Middle frontal gyrus (tissue), 1 donor: ENCODE measurements around the gene ANP32A.
"Not testable (repeated sequence)": the region's sequence is repeated elsewhere in the genome, so short reads cannot be mapped to it uniquely, and the experiment has no call there.

Source experiments
- DNase-seq: peaks from one replicate; pipeline ENCODE4 v3.0.0-alpha.2; 2015; ENCODE audit warnings: low spot score; ENCODE audit errors: extremely low spot score

The ANP32A gene

DNA sequence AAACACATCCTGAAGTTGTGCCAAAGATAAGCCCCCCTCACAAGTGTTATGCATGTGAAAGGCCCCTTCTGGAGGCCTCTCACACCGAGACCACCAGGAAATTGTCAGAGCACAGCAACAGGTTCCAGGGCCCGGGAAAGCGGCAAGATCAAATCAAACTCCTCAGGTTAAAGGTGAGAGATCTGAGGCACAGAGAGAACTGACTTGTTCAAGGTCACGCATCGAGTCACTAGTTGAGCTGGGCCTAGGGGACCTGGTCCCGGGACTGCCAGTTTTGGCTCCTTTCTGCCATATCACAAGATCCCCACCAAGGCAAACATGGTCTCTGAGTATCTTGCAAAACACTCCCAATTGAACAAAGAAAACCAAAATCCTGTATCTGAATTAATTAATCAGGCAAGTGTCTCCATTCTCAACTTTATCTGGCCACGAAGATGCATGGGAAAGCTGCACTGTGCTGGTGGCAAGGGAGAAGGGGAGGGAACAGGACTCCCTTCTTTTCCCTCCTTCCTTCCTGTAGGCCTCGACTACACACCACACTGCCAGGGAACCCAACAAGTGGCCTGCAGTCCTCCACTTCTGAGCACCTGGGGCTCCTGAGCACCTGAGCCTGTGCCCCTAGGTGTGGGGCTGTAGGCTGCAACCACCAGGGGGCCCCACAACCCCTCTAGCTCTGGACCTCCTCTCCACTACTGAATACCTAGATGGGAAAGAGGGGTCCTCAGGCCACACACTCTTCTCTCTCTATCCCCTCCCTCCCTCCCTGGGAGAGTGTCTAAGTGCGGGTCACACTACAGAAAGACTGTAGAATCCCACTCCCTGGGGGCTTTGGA lies 37.3 kb downstream of the ANP32A start:
- DNase-seq, result no peak

DNA sequence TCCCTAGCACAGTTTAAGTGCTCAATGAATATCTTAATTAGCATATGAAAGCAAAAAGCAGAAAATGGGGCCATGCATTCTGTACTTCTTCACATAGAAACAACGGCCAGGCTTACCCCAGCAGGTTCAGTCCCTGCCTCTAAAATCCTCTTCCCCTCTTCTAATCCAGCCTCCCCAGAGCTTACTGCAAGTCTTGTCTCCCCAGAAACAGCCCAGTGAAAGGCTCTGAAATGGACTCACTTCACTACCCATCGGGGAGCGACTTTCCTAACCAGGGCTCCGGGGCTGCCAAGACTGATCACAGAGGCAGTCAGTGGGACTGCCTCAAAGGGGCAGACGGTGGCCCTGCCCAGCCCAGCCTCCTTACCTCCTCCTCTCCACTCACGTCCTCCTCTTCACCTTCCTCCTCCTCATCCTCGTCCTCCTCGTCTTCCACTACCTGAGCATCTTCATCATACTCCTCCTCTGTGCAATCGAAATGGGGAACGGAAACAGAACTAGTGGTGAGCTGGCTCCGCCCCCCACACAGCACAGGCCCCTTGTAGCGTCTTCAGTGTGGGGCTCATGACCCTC lies 38.0 kb downstream of the ANP32A start:
- no peak for DNase-seq

DNA sequence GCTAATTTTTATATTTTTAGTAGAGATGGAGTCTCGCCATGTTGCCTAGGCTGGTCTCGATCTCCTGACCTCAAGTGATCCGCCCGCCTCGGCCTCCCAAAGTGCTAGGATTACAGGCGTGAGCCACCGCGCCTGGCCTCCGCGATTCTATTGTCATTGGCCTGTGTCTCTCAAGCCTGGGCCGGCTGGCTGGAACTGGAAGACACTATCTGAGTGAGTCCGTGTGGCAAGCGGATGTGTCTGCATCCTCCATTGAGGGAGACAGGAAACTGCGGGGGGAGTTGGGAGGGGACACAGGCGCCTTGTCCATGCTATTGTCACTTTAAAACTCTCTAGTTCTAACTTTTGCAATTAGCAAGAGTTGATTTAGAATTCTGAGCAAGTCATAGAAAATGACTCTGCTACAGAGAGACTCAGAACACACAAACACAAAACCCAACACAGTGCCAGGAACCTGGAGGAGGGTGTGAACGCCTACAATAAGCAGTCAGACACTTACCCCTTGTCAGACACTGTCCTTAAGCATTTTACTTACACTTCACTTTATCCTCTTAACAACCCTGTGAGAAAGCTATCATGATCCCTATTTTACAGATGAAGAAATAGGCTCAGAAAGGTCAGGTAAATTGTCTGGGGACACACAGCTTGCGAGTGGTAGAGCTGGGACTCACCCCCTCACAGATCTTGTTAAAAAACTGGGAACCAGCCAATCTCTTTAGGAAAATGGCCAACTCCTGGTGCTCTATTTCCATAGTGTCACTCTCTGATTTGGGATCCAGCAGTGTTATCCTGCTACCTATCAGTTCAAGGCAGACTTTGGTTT lies 38.7 kb downstream of the ANP32A start:
- DNase-seq, result no peak

DNA sequence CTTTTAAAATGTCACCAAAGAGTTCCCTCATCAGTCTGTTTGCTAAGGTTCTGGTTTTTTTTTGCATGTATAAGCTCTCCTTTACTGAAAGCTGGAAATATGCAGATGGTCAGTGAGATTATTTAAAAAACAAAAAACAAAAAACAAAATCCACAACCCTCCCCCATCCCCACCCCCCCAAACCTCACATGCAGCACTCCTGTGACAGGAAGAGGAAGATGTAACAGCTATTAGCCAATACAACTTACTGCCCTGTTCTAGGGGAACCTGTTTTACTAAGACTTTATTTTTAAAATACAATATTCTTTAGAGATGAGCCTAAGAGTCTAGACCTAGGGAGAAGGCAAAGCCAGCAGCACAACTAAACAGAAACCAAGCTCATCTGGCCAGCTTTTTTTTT lies 39.5 kb downstream of the ANP32A start:
- DNase-seq, result no peak

DNA sequence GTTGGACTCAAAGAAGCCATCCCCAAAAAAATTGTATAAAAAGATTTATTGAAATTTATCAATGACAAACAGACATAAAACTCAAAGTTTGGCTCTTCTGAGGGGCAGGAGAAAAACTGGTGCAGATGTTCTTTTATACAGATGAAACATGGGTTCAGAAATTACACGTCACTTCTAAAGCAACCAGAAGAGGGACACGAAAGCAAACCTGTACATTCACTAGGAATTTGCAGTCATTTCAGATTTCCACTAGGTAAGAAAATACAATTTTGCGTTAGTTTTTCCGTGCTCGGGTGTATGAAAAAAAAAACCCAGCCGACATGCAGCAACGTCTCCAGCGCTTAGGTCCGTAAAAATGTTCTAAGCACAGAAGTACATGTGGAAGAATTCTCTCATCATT lies 41.8 kb downstream of the ANP32A start:
- no peak for DNase-seq

DNA sequence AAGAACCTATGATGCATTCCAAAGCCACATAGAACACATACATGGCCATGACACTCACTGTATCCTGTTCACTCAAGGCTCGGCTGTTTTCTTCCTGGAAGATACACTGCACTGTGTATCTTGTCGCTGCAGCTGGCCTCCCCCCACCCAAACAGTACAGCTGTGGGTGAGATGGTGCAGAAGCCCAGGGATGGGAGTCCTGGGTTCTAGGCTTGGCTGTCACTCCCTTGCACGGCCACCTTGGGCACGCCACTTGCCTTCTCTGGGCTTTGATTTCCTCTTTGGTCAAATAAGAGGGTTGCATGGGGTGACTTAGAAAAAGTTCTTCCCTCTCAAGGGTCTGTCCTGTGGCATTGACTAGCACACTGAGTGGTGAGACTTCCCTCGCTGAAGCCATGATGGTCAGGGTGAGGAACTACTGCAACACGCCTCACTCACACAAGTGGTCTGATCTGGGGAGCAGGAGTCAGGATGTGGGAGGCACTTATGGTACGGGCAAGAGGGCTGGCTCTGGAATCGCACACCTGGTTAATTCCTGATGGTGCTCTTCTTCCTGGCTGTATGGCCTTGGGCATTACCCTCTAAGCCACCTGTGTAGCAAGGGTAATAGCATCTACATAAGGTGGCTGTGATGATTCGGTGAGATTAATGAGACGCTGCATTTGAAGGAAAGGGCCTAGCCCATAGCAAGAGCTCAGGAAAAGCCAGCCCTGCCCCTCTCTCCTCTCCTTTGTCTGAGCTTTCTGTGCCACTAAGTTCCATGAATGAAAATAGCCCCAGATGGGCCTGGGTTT lies 44.0 kb downstream of the ANP32A start:
- no peak for DNase-seq

DNA sequence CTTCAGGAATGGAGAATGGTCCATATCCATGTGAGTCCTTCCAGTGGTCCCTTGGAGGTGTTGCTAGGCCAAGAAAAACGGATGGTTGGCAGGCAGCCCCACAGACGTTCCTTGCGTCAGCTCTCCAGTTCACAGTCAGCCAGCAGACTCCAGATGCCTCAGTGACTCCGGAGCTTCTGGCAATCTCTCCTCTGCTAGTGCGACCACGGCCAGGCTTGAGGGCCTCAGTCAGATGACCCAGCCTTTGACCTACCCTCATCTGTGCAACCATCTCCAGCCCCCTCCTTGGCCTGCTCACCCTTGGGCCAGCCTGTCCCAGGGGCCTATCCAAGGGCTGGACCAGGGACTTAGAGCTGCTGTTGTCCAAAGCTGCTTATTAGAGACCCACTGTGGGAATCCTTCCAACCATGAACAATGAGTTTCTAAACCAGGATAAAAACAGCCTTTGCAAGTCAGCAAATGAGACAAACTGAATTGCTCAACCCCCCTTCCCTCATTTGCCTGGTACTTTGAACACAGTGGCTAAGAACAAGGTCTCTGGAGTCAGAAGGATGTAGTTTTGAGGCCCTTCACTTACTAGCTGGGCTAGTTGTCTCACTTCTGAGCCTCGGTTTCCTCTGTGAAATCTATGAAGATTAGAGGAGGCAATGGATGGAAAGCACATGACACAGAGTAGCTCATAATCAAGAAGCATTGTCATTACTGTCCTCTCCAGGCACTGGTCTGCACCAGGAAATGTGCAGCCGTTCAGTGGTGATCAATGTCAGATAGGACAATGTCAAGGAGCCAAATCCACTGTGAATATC lies 44.8 kb downstream of the ANP32A start:
- no peak for DNase-seq

DNA sequence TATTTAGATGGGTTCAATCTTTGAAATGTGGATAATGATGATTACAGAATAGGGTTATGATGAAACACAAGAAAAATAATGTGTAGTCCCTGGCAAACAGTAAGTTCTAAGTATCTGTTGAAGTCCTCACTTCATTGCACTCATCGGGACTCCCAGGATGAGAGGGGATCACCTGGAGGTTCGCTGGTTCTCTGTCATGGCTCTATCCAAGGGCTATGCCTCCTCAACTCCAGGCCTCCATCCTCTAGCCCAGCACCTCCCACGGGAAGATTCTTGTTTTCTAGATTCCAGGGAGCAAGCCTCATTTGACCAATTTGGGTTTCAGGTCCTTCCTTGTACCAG lies 45.5 kb downstream of the ANP32A start:
- DNase-seq, result no peak

DNA sequence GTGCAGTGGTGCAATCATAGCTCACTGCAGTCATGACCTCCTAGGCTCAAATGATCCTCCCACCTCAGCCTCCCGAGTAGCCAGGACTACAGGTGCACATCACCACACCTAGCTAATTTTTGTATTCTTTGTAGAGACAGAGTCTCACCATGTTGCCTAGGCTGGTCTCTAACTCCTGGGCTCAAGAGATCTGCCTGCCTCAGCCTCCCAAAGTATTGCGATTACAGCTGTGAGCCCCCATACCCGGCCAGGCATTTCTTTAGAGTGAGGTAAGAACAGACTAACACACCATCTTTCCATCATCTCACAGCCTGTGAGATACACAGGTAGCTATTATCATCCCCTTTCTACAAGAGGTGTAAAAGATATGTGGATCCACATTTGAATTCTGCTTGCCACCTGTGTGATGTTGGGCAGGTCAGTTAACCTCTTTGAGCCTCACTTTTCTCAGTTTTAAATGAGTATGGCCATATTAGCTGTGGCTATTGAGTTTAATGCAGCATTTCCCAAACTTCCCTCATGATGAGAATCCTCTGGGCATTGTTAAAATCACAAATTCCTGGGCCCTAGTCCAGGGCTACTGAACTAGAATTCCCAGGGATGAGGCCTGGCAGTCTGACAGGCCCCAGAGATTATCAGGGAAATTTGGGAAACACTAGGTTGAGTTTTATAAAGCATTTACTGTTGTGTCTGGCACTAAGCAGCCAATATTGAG lies 46.0 kb downstream of the ANP32A start:
- no peak for DNase-seq

DNA sequence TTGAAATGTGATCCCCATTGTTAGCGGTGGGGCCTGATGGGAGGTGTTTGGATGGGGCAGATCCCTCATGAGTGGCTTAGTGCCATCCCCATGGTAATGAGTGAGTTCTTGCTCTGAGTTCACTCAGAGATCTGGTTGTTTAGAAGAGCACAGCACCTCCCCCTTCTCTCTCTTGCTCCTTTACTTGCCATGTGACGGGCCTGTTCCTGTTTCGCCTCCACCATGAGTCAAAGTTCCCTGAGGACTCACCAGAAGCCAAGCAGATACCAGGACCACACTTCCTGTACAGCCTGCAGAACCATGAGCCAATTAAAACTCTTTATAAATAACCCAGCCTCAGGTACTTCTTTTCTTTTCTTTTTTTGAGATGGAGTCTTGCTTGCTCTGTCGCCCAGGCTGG lies 46.6 kb downstream of the ANP32A start:
- DNase-seq, result no peak

DNA sequence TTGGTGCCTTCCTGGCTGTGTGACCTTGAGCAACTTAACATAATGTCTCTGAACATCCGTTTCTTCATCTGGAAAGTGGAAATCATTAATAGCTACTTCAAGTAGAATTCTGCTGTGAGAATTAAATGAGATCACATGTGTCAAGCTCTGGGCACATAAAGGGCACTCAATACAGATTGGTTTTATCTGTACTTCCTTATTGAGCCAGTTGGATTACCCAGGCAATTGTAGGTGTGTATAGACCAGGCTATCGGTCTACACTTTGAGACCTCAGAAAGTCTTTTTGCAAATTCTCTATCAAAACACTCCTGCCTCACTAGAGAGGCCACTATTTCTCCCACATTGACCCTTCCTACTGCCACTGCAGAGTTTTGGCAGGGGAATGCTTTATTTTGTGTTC lies 47.7 kb downstream of the ANP32A start:
- no peak for DNase-seq

DNA sequence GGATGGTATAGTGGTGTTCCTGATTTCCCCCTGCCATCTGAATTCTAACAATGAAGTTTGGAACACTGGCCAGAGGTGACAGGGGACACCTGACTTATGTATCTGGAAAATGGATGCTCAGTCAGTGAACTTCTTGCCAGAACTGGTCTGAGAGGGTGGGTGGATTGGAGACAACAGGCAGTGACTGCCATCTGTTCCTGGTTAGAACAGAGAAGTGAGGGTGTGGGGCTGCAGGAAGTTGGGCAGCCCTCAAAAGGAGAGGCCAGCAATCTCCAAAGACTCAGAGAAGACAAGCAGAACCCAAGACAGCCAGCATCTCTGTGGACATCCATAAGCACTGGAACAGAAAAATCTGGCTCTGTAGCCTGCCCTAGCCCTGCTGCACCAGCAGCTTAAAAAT lies 50.5 kb downstream of the ANP32A start:
- DNase-seq, result no peak

DNA sequence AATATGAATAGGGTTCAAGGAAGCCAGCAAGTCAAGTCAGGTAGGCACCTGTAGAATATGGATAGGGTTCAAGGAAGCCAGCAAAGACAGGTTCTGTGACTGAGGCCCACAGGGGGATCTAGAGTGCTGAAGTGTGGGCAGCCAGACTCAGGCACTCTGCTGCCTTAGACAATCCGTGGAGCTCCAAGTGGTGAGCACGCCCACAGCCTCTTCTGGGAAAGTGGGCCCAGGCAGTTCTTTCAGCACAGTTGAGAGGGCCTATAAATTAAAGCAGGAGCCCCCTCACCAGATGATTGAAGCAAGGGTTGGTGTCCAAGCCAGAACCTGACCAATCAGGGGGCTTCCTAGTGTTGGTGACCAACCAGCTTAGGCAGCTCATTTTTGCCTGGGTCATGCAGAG lies 51.0 kb downstream of the ANP32A start:
- no peak for DNase-seq

DNA sequence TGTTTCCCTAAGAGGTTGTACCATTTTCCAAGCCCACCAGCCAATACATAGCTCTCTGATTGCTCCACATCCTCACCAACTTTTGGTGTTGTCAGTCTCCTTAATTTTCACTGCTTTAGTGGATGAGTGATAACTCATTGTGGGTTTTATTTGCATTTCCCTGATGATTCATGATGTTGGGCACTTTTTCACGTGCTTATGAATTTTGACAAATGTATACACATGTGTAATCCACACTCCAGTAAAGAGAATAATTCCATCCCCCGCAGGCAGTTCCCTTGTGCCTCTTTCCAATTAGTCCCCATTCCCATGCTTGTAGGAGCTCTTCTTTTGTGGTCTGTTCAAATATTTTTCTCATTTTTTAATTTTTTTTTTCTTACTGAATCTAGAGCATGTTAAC lies 52.4 kb downstream of the ANP32A start:
- no peak for DNase-seq

DNA sequence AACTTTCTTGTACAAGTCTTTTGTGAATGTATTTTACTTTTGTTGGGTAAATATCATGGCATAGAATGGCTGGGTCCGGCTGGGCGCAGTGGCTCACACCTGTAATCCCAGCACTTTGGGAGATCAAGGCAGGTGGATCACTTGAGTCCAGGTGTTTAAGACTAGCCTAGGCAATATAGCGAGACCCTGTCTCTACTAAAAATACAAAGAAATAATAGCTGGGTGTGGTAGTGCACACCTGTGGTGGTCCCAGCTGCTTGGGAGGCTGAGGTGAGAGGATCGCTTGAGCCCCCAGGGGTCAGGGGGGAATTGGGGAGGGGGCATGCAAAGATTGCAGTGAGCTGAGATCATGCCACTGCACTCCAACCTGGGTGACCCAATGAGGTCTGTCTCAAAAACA lies 52.9 kb downstream of the ANP32A start:
- DNase-seq, result no peak

DNA sequence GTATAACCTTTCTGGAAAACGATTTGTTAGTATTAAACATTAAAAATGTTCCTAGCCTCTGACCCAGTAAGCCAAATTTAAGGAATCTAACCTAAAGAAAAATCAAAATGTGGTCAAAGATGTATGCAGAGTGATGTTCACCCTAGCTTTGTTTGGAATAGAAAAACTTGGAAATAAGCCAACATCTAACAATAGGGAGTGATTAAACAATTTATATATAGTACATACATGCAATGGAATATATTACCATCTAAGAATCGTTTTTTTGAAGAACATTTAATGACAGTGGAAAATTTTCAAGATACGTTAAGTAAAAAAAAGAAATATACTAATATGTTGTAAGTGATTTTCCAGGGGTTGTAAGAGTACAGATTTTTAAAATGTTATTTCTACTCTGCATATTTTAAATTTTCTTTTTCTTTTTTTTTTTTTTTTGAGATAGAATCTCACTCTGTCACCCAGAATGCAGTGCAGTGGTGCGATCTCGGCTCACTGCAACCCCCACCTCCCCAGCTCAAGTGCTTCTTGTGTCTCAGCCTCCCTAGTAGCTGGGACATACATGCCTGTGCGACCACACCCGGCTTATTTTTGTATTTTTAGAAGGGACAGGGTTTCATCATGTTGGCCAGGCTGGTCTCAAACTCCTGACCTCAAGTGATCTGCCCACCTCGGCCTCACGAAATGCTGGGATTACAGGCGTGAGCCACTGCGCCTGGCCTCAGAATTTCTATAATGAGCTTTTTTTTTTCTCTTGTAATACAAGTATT lies 54.9 kb downstream of the ANP32A start:
- no peak for DNase-seq

DNA sequence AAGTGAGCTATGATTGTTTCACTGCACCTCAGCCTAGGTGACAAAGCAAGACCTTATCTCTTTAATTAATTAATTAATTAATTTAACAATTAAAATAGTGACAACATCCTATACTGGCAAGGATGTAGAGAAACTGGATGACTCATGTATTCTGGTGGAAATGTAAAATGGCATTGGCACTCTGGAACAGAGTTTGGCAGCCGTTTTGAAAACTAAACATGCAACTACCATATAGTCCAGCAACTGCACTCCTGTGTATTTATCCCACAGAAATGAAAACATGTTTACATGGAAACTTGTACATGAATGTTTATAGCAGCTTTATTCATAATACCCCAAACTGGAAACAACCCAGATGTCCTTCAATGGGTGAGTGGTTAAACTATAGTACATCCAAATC lies 56.6 kb downstream of the ANP32A start:
- no peak for DNase-seq

DNA sequence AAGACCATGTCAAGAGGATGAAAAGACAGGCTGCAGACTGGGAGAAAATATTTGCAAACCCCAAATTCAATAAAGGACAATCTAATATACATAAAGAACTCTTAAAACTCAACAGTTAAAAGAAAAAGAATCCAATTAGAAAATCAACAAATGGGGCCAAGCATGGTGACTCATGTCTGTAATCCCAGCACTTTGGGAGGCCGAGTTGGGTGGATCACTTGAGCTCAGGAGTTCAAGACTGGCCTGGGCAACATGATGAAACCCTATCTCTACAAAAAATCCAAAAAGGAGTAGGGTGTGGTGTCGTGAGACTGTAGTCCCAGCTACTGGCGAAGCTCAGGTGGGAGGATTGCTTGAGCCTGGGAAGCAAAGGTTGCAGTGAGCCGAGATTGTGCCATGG lies 57.6 kb downstream of the ANP32A start:
- DNase-seq, result no peak

DNA sequence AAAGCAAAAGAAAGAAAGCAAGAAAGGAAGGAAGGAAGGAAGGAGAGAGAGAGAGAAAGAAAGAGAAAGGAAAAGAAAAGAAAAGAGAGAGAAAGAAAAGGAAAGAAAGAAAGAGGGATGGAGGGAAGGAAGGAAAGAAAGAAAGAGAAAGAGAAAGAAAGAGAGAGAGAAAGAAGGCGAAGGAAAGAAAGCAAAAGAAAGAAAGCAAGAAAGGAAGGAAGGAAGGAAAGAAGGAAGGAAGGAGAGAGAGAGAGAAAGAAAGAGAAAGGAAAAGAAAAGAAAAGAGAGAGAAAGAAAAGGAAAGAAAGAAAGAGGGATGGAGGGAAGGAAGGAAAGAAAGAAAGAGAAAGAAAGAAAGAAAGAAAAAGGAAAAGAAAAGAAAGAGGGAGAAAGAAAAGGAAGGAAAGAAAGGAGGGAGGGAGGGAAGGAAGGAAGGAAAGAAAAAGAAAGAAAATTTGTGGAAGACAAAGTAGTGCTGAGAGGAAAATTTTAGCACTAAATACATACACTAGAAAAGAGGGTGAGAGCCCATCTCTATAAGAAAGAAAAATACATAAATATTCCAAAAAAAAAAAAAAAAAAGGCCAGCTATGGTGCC lies 60.6 kb downstream of the ANP32A start:
- DNase-seq, result not testable (repeated sequence)
